ENCODE results near the gene MAGI2. TPM values are rescaled to one million over a fixed set of nuclear protein-coding genes. Genes with fewer than 3 reads are reported as not detected.

MAGI2 gene
- total RNA-seq, 5 donors from 2014 or later (not counting 1 experiment from before 2014, with no cell fraction given) = 0.10 to 0.77 (median 0.22) TPM

- Mint-ChIP-seq H3K4me1 (no peaks in the 10 kb centered on the region), H3K4me3 (no peak overlapping the region), H3K9me3 (peaks cover 0 to 15% (median 10%) of the 10 kb centered on the region in 3 donors), H3K27me3 (no peaks in the 10 kb centered on the region), H3K36me3 (no peaks in the 10 kb centered on the region), H3K27ac (no peak overlapping the region)
- ChIA-PET POLR2A (no interaction called here), CTCF (no interaction called here)
- Histone ChIP-seq H3K27me3 (replicated peaks in 1 of 2; ENCODE audit: control insufficient read depth in 2 of 2, extremely low read depth in 1 of 2, insufficient read depth in 2 of 2, low read length in 1 of 2) (no peaks in the 10 kb centered on the region), H3K4me1 (ENCODE audit: control insufficient read depth in 1 of 2, extremely low read depth in 1 of 2, insufficient read depth in 2 of 2, low read length in 2 of 2) (no peaks in the 10 kb centered on the region), H3K9me3 (no peaks in the 10 kb centered on the region), H3K4me3 (ENCODE audit: control insufficient read depth in 1 of 2, extremely low read depth in 1 of 2, low read length in 1 of 2) (no peak overlapping the region), H3K36me3 (ENCODE audit: control insufficient read depth in 2 of 2, extremely low read depth in 1 of 2, insufficient read depth in 1 of 2, low read length in 1 of 2) (no peaks in the 10 kb centered on the region), H3K27ac (ENCODE audit: low read length) (no peak overlapping the region)
- DNase-seq = no peak
- no peak for ATAC-seq (replicated peaks in 1 of 4)
- WGBS (ENCODE audit: insufficient coverage) = no CpG with 5 or more reads among the region's 2 CpGs
Observed at GRCh38 chr7:78900806-78901205, 552.7 kb downstream of the MAGI2 start.

DNA sequence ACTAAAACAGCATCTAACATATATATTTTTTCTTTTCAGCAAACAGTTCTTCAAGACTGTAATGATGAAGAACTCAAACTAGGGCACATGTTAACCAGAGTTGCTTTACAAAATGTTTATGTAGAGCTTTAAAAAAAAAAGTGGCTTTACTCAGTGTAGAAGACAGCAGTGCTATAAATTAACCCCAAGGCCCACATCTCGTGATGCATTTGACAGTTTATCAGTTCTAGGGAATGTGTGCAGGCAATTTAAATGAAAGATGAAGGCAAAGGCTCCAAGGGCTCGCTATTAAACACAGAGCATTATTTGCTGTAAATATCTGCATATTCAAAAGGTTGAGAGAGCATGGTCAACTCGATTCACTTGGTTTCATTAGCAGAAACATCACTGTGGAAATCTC lies 558.1 kb downstream of the MAGI2 start:
- Histone ChIP-seq H3K36me3 (ENCODE audit: control insufficient read depth in 2 of 2, extremely low read depth in 1 of 2, insufficient read depth in 1 of 2, low read length in 1 of 2) (no peaks in the 10 kb centered on the region), H3K27me3 (replicated peaks in 1 of 2; ENCODE audit: control insufficient read depth in 2 of 2, extremely low read depth in 1 of 2, insufficient read depth in 2 of 2, low read length in 1 of 2) (no peaks in the 10 kb centered on the region), H3K4me3 (ENCODE audit: control insufficient read depth in 1 of 2, extremely low read depth in 1 of 2, low read length in 1 of 2) (no peak overlapping the region), H3K4me1 (ENCODE audit: control insufficient read depth in 1 of 2, extremely low read depth in 1 of 2, insufficient read depth in 2 of 2, low read length in 2 of 2) (no peaks in the 10 kb centered on the region), H3K27ac (ENCODE audit: low read length) (no peak overlapping the region), H3K9me3 (no peaks in the 10 kb centered on the region)
- CTCF ChIA-PET = no interaction called here
- Mint-ChIP-seq H3K4me1 (no peaks in the 10 kb centered on the region), H3K9me3 (peaks cover 0 to 10% (median 5%) of the 10 kb centered on the region in 3 donors), H3K27ac (no peak overlapping the region), H3K36me3 (no peaks in the 10 kb centered on the region), H3K4me3 (no peak overlapping the region), H3K27me3 (no peaks in the 10 kb centered on the region)
- POLR2A ChIA-PET = interaction anchor here in 1 of 2 donors (0.6 kb wide), 1 partner anchor 12 kb away, joined by 3 read pairs; no protein-coding TSS in a partner anchor
- ATAC-seq (replicated peaks in 1 of 4) (no peak), DNase-seq (no peak)
- WGBS (ENCODE audit: insufficient coverage) = no CpG with 5 or more reads among the region's 3 CpGs

GRCh38 chr7:78879206-78879605 lies 574.3 kb downstream of the MAGI2 start:
- no peaks in the 10 kb centered on the region for H3K27me3 Mint-ChIP-seq
- Histone ChIP-seq H3K4me3 (ENCODE audit: control insufficient read depth in 1 of 2, extremely low read depth in 1 of 2, low read length in 1 of 2) (no peak overlapping the region), H3K36me3 (ENCODE audit: control insufficient read depth in 2 of 2, extremely low read depth in 1 of 2, insufficient read depth in 1 of 2, low read length in 1 of 2) (no peaks in the 10 kb centered on the region), H3K27ac (ENCODE audit: low read length) (no peak overlapping the region), H3K4me1 (ENCODE audit: control insufficient read depth in 1 of 2, extremely low read depth in 1 of 2, insufficient read depth in 2 of 2, low read length in 2 of 2) (no peaks in the 10 kb centered on the region), H3K9me3 (no peaks in the 10 kb centered on the region), H3K27me3 (replicated peaks in 1 of 2; ENCODE audit: control insufficient read depth in 2 of 2, extremely low read depth in 1 of 2, insufficient read depth in 2 of 2, low read length in 1 of 2) (no peaks in the 10 kb centered on the region)
- POLR2A ChIA-PET = no interaction called here
- ATAC-seq (replicated peaks in 1 of 4) = no peak
- CTCF ChIA-PET = interaction anchor here in 1 of 2 donors (0.6 kb wide), 1 partner anchor 112 kb away, joined by 4 read pairs; no protein-coding TSS in a partner anchor
- DNase-seq = no peak
- no peaks in the 10 kb centered on the region for H3K36me3 Mint-ChIP-seq
- no peaks in the 10 kb centered on the region for H3K4me1 Mint-ChIP-seq
- WGBS (ENCODE audit: insufficient coverage) = no CpG with 5 or more reads among the region's 1 CpG
- H3K4me3 Mint-ChIP-seq = no peak overlapping the region
- no peak overlapping the region for H3K27ac Mint-ChIP-seq
- H3K9me3 Mint-ChIP-seq = peaks cover 17 to 45% (median 27%) of the 10 kb centered on the region in 3 donors

GRCh38 chr7:78873117-78873516 lies 580.4 kb downstream of the MAGI2 start:
- Histone ChIP-seq H3K9me3 (no peaks in the 10 kb centered on the region), H3K27ac (ENCODE audit: low read length) (no peak overlapping the region), H3K4me3 (ENCODE audit: control insufficient read depth in 1 of 2, extremely low read depth in 1 of 2, low read length in 1 of 2) (no peak overlapping the region), H3K4me1 (ENCODE audit: control insufficient read depth in 1 of 2, extremely low read depth in 1 of 2, insufficient read depth in 2 of 2, low read length in 2 of 2) (no peaks in the 10 kb centered on the region), H3K36me3 (ENCODE audit: control insufficient read depth in 2 of 2, extremely low read depth in 1 of 2, insufficient read depth in 1 of 2, low read length in 1 of 2) (no peaks in the 10 kb centered on the region), H3K27me3 (replicated peaks in 1 of 2; ENCODE audit: control insufficient read depth in 2 of 2, extremely low read depth in 1 of 2, insufficient read depth in 2 of 2, low read length in 1 of 2) (no peaks in the 10 kb centered on the region)
- ATAC-seq (replicated peaks in 1 of 4) (no peak), DNase-seq (no peak)
- no CpG with 5 or more reads among the region's 5 CpGs for WGBS (ENCODE audit: insufficient coverage)
- Mint-ChIP-seq H3K27ac (no peak overlapping the region), H3K4me3 (no peak overlapping the region), H3K36me3 (no peaks in the 10 kb centered on the region), H3K27me3 (no peaks in the 10 kb centered on the region), H3K9me3 (peaks cover 14 to 21% (median 18%) of the 10 kb centered on the region in 3 donors), H3K4me1 (no peaks in the 10 kb centered on the region)
- CTCF ChIA-PET = no interaction called here
- POLR2A ChIA-PET = interaction anchor here in 1 of 2 donors (0.6 kb wide), 1 partner anchor 18 kb away, joined by 3 read pairs; no protein-coding TSS in a partner anchor

GRCh38 chr7:78864339-78864738 lies 589.1 kb downstream of the MAGI2 start:
- H3K27me3 Mint-ChIP-seq = no peaks in the 10 kb centered on the region
- no peaks in the 10 kb centered on the region for H3K4me1 ChIP-seq (ENCODE audit: control insufficient read depth in 1 of 2, extremely low read depth in 1 of 2, insufficient read depth in 2 of 2, low read length in 2 of 2)
- H3K36me3 Mint-ChIP-seq = no peaks in the 10 kb centered on the region
- POLR2A ChIA-PET = no interaction called here
- CTCF ChIA-PET = no interaction called here
- H3K4me3 Mint-ChIP-seq = no peak overlapping the region
- no peak overlapping the region for H3K27ac ChIP-seq (ENCODE audit: low read length)
- H3K27ac Mint-ChIP-seq = no peak overlapping the region
- DNase-seq (no peak), ATAC-seq (replicated peaks in 1 of 4) (no peak)
- H3K4me3 ChIP-seq (ENCODE audit: control insufficient read depth in 1 of 2, extremely low read depth in 1 of 2, low read length in 1 of 2) = no peak overlapping the region
- H3K9me3 ChIP-seq = no peaks in the 10 kb centered on the region
- peaks cover 11 to 16% (median 16%) of the 10 kb centered on the region in 3 donors for H3K9me3 Mint-ChIP-seq
- no peaks in the 10 kb centered on the region for H3K27me3 ChIP-seq (replicated peaks in 1 of 2; ENCODE audit: control insufficient read depth in 2 of 2, extremely low read depth in 1 of 2, insufficient read depth in 2 of 2, low read length in 1 of 2)
- H3K36me3 ChIP-seq (ENCODE audit: control insufficient read depth in 2 of 2, extremely low read depth in 1 of 2, insufficient read depth in 1 of 2, low read length in 1 of 2) = no peaks in the 10 kb centered on the region
- H3K4me1 Mint-ChIP-seq = no peaks in the 10 kb centered on the region

GRCh38 chr7:78863281-78863680 lies 590.2 kb downstream of the MAGI2 start:
- no peak overlapping the region for H3K4me3 Mint-ChIP-seq
- Histone ChIP-seq H3K27ac (ENCODE audit: low read length) (no peak overlapping the region), H3K4me1 (ENCODE audit: control insufficient read depth in 1 of 2, extremely low read depth in 1 of 2, insufficient read depth in 2 of 2, low read length in 2 of 2) (no peaks in the 10 kb centered on the region), H3K27me3 (replicated peaks in 1 of 2; ENCODE audit: control insufficient read depth in 2 of 2, extremely low read depth in 1 of 2, insufficient read depth in 2 of 2, low read length in 1 of 2) (no peaks in the 10 kb centered on the region), H3K4me3 (ENCODE audit: control insufficient read depth in 1 of 2, extremely low read depth in 1 of 2, low read length in 1 of 2) (no peak overlapping the region), H3K36me3 (ENCODE audit: control insufficient read depth in 2 of 2, extremely low read depth in 1 of 2, insufficient read depth in 1 of 2, low read length in 1 of 2) (no peaks in the 10 kb centered on the region), H3K9me3 (no peaks in the 10 kb centered on the region)
- ChIA-PET POLR2A (no interaction called here), CTCF (no interaction called here)
- peaks cover 11 to 15% (median 15%) of the 10 kb centered on the region in 3 donors for H3K9me3 Mint-ChIP-seq
- H3K27ac Mint-ChIP-seq = no peak overlapping the region
- H3K27me3 Mint-ChIP-seq = no peaks in the 10 kb centered on the region
- DNase-seq = no peak
- ATAC-seq (replicated peaks in 1 of 4) = no peak
- no peaks in the 10 kb centered on the region for H3K36me3 Mint-ChIP-seq
- WGBS (ENCODE audit: insufficient coverage) = no CpG with 5 or more reads among the region's 1 CpG
- H3K4me1 Mint-ChIP-seq = no peaks in the 10 kb centered on the region

GRCh38 chr7:78862411-78862900 lies 591.0 kb downstream of the MAGI2 start:
- ChIA-PET POLR2A (no interaction called here), CTCF (no interaction called here)
- DNase-seq = no peak
- Histone ChIP-seq H3K27me3 (replicated peaks in 1 of 2; ENCODE audit: control insufficient read depth in 2 of 2, extremely low read depth in 1 of 2, insufficient read depth in 2 of 2, low read length in 1 of 2) (no peaks in the 10 kb centered on the region), H3K36me3 (ENCODE audit: control insufficient read depth in 2 of 2, extremely low read depth in 1 of 2, insufficient read depth in 1 of 2, low read length in 1 of 2) (no peaks in the 10 kb centered on the region), H3K9me3 (no peaks in the 10 kb centered on the region), H3K4me1 (ENCODE audit: control insufficient read depth in 1 of 2, extremely low read depth in 1 of 2, insufficient read depth in 2 of 2, low read length in 2 of 2) (no peaks in the 10 kb centered on the region), H3K4me3 (ENCODE audit: control insufficient read depth in 1 of 2, extremely low read depth in 1 of 2, low read length in 1 of 2) (no peak overlapping the region), H3K27ac (ENCODE audit: low read length) (no peak overlapping the region)
- Mint-ChIP-seq H3K27ac (no peak overlapping the region), H3K9me3 (peaks cover 7 to 17% (median 11%) of the 10 kb centered on the region in 3 donors), H3K4me3 (no peak overlapping the region), H3K4me1 (no peaks in the 10 kb centered on the region), H3K36me3 (no peaks in the 10 kb centered on the region), H3K27me3 (no peaks in the 10 kb centered on the region)
- WGBS (ENCODE audit: insufficient coverage) = no CpG with 5 or more reads among the region's 3 CpGs
- no peak for ATAC-seq (replicated peaks in 1 of 4)
